HG02678 (cell line): ENCODE data around the gene ANO2.

Source experiments
- ATAC-seq: cut with Tn5 transposase; IDR thresholded peaks from one replicate; pipeline ENCODE4 v1.9.1; 2021; ENCODE audit warnings: mild to moderate bottlenecking, moderate library complexity; ENCODE audit not compliant: unreplicated experiment

ANO2 gene

DNA sequence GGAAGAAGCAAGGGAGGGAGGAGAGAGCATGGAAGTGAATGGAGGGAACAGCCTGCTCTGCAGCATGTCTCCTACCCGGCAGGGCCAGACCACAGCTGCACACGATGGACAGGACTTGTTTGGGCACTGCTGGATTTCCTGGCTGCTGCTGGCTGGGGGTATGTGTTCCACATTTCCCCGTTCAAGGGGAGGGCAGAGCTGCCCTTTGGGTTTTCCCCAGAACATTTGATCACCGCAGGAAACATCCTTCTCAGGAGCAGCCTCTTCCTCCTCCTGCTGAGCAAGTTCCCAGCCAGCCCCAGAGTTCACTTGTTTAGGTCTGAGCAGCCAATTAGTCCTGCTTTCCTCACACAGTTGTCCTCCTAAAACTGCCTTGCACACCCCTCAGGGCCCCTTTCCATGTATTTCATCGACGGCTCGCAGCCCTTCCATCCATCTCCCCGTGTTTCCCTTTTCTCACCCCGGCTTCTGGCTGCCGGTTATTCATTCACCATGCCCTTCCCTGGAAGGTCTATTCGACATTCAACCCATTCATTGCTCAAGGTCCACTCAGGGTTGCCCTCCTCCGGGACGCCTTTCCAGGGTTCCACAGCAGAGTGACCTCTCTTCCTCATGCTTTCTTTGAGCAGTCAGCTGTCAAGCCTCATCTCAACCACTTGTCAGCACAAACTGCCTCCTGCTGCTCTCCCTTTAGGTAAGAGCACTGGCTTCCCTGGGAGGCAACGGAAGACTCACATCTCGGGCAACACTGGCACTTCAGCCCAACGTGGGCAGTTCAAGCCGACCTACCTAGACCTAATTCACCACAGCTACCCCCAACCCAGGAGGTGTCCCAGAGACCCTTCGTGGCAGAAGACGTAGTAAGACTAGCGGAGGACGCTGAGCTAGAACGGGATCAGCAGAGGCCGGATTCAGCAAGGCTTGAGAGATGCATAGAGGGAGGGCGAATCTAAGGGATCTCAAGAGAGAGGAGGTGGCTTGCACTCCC lies 20.1 kb upstream of the ANO2 start:
- ATAC-seq, result no peak

DNA sequence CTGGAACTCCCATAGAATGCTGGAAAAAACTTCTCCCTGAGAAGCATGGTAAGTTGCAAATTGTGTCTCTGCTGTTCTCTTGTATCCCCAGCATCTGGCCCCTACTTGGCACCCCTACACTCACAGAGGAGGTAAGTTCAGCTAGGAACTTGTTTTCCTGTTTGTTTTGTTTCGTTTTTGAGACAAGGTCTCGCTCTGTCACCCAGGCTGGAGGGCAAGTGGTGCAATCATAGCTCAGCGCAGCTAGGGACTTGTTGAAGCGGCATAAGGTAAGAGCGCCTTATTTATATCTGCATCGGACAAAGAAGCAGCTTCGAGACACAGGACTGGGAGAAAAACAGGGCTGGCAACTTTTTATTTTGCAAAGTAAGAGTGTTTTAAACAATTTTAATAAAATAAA lies 18.5 kb upstream of the ANO2 start:
- ATAC-seq, result no peak

DNA sequence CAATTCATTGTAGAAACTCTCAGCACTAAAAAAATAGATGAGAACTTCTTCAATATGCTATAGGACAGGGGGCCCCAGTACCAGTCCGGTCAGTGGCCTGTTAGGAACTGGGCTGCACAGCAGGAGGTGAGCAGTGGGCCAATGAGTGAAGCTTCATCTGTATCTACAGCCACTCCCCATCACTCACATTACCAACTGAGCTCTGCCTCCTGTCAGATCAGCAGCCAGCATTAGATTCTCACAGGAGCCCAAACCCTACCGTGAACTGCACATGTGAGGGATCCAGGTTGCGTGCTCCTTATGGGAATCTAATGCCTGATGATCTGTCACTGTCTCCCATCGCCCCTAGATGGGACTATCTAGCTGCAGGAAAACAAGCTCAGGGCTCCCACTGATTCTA lies 15.7 kb upstream of the ANO2 start:
- ATAC-seq, result no peak

DNA sequence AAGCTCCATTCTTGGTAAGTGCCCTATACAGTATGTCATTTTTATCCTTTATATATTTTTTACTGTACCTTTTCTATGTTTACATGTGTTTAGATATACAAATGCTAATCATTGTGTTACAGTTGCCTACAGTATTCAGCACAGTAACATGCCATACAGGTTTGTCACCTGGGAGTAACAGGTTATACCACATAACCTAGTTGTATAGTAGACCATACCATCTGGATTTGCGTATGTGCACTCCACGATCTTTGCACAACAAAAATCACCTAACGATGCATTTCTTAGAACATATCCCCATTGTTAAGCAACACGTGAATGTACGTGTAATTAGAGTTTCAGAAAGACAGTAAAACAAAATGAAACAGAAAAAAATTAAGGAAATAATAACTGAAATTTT lies 11.9 kb upstream of the ANO2 start:
- ATAC-seq, result no peak

DNA sequence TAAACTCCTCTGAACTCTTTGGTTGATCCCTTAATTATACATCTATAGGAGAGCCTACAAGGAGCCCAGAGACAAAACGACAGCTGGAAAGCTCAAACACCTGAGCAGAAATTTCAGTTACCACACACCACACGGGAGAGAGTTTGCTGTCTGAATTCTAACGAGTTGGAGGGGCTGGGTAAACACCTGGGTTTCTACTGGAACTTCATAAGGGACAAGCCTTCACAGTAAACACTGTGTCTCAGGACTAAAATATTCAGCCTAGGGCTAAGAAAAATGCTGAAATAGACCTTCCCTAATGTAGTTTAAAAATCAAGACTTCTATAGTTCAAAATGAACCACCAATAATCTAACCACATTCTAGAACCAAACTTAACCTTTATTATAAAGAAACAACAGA lies 9.6 kb upstream of the ANO2 start:
- no peak for ATAC-seq

DNA sequence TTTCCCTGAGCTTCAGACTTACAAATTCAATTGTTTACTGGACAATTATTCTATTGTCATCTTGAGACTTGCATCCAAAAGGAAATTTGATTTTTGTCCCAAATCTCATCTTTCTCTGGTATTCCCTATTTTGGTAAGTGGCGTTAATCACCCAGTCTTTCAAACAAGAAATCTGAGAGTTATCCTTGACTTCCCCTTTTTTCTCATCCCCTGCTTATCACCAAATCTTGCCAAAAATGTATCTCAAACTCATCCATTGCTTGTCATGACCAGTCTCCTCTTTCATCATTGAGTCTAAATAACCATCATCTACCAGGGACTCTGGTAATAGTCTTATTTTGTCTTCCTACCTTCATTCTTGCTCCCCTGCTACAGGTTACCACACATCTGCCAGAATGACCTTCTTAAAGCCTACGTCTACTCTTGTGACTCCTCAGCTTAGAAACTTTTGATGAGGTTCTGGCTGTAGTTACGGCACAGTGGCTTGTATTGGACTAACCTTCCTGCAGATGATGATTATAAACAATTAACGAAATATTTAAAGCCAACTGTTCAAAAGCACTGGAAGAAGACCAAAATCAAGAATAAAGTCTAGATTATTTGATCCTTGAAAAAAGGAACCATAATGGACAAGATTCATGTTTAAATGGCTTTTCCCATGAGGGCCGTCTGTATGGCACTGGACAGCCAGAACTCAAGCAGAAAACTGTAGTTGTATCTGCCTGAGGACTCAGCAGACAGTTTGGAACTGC lies 9.0 kb upstream of the ANO2 start:
- no peak for ATAC-seq

DNA sequence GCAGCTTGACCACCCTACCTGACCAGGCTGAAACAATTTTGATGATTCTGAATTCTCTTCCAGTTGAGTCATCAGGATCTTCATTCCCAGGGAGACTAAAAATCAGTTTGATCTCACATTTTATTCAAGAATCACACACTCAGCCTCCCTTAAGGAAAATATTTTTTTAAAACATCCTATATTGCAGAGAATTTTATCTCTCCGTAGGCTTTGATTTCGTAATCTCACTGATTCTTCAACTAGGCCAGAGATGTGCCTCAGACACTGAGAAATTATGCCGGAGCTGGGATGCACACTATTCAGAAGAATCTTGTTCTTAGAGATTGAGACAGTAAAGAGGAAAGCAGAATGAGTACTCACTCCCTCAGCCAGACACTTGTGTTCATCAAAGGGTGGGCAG lies 7.0 kb upstream of the ANO2 start:
- ATAC-seq, result no peak

DNA sequence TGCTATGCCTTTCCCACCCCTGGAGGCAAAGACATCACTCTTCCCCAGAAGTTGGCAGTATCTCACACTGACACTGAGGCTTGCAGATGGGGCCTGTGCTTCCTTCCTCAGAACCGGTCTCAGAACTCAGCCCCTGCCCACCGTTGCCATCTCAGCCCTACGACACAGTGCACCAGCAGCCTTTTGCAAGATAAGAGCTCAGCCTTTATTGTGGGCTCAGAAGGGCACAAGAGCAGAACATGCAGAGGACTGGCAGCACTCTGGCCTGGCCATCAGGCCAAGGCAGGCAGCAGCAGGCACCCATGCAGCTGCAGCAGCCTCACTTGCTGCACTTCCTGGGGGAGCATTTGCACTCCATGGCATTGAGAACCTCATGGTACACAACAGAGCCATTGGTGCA lies 3.6 kb upstream of the ANO2 start:
- no peak for ATAC-seq

DNA sequence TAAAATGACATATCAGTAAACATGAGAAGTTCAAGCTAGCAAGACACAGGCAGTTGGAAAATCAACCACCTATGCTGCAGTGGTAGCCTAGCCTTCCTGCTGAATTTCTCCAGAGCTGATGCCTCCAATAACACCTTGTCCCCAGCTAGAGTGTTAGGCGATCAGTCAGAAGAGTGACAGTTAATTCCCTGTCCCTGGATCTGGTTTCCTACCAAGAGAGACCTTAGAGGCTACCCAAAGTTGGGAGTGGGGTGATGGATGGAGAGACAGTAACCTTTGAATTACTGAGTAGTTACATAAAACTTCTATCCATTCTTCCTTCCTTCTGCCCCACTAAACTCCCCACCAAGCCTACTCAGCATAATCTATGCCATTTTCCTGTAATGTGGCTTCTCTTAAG lies 1.9 kb upstream of the ANO2 start:
- ATAC-seq, result no peak

DNA sequence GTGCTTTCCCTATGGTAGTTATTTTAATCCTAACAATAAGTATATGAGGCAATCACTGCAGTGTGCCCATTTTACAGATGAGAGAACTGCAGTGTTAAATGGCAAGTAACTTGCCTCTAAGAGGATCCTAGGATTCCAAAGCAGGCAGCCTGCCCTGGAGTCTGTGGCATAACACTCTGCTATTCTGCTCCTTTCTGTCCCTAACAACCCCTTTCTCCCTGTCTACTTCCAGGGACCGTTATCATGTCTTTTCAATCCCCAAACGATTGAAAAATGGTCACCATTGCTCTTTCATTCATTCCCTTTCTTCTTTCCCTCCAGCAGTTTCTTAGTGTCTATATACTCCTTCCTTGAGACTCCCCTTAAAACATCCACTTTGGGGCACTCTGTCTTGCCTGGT lies 1.3 kb upstream of the ANO2 start:
- ATAC-seq, result no peak

DNA sequence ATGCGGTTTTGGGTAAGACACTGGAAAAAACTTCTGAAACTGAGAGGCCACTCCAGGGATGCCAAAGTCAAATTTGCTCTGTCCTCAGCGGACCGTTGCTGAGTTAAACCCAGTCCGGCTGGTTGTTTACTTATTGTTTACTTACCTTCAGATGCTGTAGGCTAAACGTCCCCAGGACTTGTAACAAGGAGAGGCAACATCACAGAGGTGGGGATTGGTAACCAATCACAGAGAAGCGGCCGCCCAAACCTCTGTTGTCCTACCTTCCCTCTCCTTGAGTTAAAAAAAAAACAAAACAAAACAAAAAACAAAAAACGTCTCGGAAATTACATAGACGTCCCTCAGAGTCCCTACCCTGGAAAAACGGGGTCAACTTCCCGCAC lies 380 bp downstream of the ANO2 start:
- no peak for ATAC-seq

DNA sequence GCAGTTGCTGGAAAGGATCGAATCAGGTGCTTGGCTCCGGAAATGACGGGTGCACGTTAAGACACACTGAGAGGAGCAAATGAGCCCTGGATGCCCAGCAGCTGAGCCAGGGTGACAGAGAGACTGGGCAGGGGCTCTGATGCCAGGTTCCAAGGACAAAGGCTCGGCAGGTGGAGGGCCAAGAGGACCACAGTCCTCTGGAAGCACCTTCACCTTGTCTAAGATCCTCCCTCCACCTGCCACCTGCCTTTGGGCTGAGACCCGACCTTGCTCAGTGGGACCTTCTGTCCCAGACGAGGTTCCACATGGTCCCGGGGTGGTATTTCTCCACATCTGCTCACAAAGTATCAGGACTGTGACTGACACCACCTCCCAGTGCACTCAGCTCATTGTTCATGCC lies 1.0 kb downstream of the ANO2 start:
- ATAC-seq, result no peak

DNA sequence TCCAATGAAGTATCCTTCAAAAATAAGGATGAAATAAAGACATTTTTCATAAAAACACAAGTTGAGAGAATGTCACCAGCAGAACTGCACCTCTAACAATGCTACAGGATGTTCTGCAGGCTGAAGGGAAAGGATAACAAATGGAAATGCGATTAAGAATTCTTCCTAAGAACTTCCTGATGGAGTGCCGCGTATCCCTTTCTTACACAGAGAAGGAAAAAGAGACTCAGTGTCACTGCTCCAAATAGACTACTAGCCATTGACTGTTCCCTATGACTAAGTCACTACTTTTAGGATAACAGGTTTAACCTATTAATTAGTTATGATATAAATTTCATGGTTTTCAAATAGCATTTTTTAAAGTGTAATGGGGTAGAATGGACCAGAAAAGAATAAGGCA lies 3.2 kb downstream of the ANO2 start:
- ATAC-seq, result no peak

DNA sequence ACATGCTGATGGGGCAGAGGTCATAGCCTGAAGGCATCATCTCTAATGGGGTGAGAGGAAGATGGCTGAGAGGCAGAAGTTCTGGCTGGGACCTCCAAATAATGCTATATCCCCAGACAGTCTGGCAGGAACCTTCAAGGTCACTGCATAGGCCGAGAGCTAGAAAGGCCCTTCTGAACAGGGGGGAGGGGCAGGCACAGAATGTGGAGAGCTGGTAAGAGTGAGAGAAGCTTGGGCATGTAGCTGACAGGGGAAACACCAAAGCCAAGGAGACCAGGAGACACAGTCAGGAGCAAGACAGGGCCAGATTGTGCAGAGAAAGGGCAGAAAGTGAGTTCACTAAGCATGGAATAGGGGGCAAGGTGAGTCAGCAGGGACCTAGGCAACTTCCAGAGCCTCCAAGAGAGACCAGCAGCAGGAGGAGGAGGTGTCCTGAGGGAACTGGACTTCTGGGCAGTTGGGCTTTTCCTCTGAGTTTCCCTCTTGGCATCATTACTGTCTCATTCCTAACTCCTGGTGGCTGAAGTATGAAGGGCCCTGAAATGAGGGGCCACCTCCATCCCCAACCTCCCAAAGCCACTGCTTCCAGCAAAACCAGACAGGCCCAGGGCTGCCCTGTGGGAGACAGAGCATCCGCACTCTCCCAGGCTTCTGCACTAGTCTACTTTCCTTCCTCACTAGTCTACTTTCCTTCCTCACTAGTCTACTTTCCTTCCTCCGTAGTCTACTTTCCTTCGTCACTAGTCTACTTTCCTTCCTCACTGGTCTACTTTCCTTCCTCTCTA lies 17.1 kb downstream of the ANO2 start:
- ATAC-seq, result no peak

DNA sequence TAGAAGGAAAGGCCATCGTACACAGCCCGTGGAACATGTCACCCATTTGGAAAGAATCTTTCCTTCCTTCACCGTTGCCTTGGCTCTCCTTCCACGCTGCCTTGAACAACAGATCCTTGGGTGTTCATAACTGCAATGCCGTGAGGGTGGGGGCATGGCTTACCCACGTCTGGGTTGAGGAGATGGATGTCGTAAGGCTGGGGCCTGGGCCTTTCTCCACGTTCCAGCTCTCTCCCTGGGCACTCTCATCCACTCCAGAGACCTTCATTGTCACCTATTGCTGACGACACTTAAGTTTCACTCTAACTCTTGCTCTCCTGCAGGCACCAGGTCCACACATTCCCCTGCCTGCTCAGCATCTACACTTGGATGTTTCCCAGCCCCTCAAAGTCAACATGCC lies 19.4 kb downstream of the ANO2 start:
- ATAC-seq, result no peak

DNA sequence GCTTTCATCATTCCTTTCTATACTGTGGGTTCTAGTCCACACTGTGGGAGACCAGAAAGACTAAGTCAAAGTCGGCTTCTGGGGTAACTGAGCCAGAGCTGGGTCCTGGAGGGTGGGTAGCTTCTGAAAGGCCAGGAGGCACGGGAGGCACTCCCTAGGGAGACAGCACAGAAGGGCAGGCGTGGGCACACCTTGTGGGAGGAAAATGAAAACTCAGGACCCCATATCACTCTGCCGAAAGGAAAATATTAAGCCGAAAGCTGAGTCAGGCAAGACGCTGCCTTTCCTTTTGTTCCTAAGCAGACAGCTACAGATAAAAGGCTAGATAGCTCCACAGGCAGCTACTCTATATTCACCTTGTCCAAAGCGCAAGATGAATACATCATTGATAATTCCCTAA lies 20.7 kb downstream of the ANO2 start:
- no peak for ATAC-seq

DNA sequence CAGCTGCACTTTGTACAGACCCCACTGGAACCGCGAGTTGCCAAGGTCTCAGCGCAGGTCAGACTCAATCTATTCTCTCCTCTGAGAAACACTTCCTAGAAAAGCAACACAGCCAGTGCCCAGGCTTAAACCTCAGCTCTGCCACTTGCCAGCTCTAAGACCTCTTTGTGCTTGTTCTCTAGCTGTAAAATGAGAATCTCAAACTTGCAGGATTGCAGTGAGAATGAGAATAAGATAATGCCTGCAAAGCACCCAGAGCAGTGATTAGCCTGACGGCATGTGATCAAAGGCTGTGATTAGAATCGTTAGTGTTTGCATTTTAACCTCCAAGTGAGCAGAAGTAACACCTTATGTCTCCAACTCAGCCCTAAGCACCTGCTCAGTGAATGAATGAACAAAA lies 21.3 kb downstream of the ANO2 start:
- no peak for ATAC-seq

DNA sequence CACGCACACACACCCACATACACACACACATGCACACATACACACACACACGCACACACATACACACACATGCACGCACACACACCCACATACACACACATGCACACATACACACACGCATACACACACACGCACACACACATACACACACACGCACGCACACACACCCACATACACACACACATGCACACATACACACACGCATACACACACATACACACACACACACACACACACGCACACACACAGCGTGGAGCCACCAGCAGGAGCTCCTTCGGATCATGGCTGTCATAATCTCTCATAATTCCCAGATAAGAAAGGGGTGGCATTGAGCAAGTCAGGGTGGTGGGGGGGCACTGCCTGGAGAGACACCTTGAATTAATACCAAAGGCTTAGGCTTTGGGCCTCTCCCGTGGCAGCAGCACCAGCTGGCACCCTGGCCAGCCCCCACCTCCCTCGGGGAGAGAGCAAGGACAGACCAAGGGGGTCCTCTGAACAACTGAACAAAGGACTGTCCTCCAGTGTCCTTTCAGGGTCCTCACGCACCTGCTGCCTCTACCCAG lies 21.9 kb downstream of the ANO2 start:
- no peak for ATAC-seq

DNA sequence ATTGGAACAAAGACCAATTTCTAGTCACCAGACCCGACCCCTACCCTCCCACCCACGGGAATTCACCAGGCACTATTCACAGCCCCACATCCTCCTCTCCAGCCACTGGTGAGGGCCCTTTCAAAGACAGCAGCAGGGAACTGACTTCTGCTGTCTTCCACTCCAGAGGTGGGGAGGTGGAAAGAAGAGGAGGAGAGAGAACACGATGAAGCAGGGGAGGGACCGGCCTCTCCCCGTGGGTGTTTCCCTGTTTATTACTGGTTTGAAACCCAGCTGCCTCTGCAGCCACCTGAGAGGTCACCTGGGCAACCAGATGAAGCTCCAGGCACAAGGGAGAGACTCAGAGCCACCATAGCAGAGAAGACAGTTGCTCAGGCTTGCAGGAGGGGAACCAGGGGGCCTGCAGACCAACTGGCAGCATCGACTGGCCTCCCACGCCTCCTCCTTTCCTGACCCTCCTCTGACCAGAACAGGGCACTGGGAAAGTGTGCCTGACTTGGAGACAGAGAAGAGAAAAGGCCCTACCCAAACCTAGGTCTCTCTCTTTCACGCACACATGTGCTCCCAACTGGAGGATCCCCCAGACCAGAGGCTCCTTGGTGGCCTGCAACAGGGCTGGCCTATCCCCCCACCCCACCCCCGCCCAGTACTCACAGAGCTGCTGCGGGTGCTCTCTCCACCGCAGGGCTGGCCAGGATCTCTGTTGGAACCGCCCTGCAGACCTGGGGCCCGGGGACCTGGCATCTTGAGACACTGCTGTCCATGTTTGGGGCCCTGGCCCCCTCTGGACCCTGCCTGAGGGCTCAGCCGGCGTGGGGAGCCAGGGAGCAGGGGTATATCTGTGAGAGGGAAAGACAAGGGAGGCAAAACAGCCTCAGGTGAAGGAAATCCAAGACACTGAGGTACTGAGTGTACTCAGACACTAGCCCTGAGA lies 22.8 kb downstream of the ANO2 start:
- no peak for ATAC-seq
